Natural killer cell (primary cell): Measurements from ENCODE around the gene SLC22A17. TPM values are rescaled to one million over a fixed set of nuclear protein-coding genes. Genes with fewer than 3 reads are reported as not detected.
"Not testable (repeated sequence)": the region's sequence is repeated elsewhere in the genome, so short reads cannot be mapped to it uniquely, and the experiment has no call there.

ENCODE experiments used
- ATAC-seq, 3 donors: fragments of 150-1000 bp in 2 of 3; fragments of 200-7000 bp in 1 of 3; cut with Tn5 transposase; 1 replicate in 1 of 3; 2 replicates in 2 of 3; pipeline ENCODE4 v1.10.0; 2021; ENCODE audit warnings: mild to moderate bottlenecking in 2 of 3, moderate library complexity in 2 of 3
- DNase-seq, 2 donors: peaks; one replicate each; pipeline versions ENCODE4 v3.0.0 to v3.0.0-alpha.2; 2013 to 2021; ENCODE audit warnings: mixed read lengths in 1 of 2
- H3K27ac ChIP-seq: one replicate; pipeline ENCODE4 v1.5.1; 2013; ENCODE audit warnings: mild to moderate bottlenecking, low read length
- H3K27me3 ChIP-seq: one replicate; pipeline ENCODE4 v1.6.1; 2013; ENCODE audit warnings: low read length; ENCODE audit not compliant: control insufficient read depth, insufficient read depth
- H3K36me3 ChIP-seq: one replicate; pipeline ENCODE4 v1.6.1; 2013; ENCODE audit warnings: low read length; ENCODE audit not compliant: control insufficient read depth, insufficient read depth
- H3K4me1 ChIP-seq: one replicate; pipeline ENCODE4 v1.6.1; 2013; ENCODE audit warnings: low read length; ENCODE audit not compliant: control insufficient read depth, insufficient read depth
- H3K4me3 ChIP-seq: one replicate; pipeline ENCODE4 v1.5.1; 2013; ENCODE audit warnings: low read length
- H3K9me3 ChIP-seq: one replicate; pipeline ENCODE4 v1.6.1; 2013; ENCODE audit warnings: low read length; ENCODE audit not compliant: control insufficient read depth, insufficient read depth
- H3K27ac Mint-ChIP-seq, 2 donors: one replicate each; pipeline ENCODE4 v1.8.0; 2022; ENCODE audit warnings: mild to moderate bottlenecking in 2 of 2, mixed read lengths in 2 of 2, moderate library complexity in 1 of 2
- H3K27me3 Mint-ChIP-seq, 2 donors: one replicate each; pipeline ENCODE4 v1.8.0; 2022; ENCODE audit warnings: low read depth in 2 of 2, mixed read lengths in 2 of 2
- H3K36me3 Mint-ChIP-seq: one replicate; pipeline ENCODE4 v1.8.0; 2022; ENCODE audit warnings: mixed read lengths
- H3K4me1 Mint-ChIP-seq, 2 donors: one replicate each; pipeline ENCODE4 v1.8.0; 2022; ENCODE audit warnings: mixed read lengths in 2 of 2
- H3K4me3 Mint-ChIP-seq: one replicate; pipeline ENCODE4 v1.8.0; 2022; ENCODE audit warnings: mild to moderate bottlenecking, moderate library complexity, mixed read lengths
- H3K9me3 Mint-ChIP-seq, 2 donors: one replicate each; pipeline ENCODE4 v1.8.0; 2022; ENCODE audit warnings: mixed read lengths in 2 of 2
- WGBS: methylation state at CpG from one replicate; pipeline ENCODE4 v1.1.7; 2013; ENCODE audit warnings: missing lambda C conversion rate; ENCODE audit not compliant: insufficient coverage; 5-methylcytosine and 5-hydroxymethylcytosine counted together
- intact Hi-C: fragments of 100-400 bp; cut with micrococcal nuclease; formaldehyde crosslinking; loops from one replicate; pipeline ENCODE4 v1.14.2; 2022
- total RNA-seq, 4 donors: library from RNA; stranded (reverse); fragments of 120-200 nt in 1 of 4; gene quantifications; one replicate each; pipeline versions ENCODE4 v1.2.3 to v1.2.4, GENCODE V29; 2013 to 2022
- TF ChIP-seq, protein P1 (sequence below): fragments of 200-600 bp; IDR thresholded peaks from one replicate; pipeline ENCODE4 v1.8.0; 2022; ENCODE audit warnings: antibody characterized with exemption

The SLC22A17 gene
- total RNA-seq, 3 donors from 2014 or later (not counting 1 experiment from before 2014, with no cell fraction given), result 0.28 to 1.00 TPM; not detected in 1

DNA sequence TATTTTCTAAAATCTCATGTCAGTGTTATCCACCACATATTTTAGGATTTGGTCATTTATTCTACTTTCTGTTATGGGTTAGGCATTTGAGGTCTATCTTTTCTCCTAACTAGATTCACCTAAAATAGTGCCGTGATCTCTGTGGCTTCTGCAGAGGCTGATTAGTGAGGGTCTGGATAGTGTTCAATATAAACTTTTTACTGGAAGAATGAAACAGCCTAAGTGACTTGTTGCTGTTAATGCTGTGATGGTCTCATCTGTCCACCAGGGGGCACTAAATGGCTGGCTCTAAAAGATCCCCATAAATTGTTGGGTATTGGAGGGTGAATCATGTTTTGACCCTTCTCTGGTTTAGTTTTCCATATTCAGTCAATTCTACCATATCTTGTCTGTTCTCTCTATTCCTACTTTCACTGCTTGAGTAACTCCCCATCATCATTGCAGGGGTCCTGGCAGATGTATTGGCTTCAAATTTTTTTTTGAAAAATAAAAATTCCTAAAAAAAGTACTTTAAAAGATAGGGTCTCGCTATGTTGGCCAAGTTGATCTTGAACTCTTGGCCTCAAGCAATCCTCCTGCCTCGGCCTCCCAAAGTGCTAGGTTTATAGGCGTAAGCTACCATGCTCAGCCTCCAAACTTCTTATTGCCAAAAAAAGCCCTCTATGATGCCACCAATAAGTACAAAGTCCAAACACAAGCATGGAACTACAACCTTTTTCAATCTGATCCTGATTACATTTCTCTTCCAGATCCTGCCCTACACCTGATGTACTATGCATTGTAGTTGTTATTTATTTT lies 24.5 kb downstream of the SLC22A17 start:
- TF ChIP-seq, protein P1, sequence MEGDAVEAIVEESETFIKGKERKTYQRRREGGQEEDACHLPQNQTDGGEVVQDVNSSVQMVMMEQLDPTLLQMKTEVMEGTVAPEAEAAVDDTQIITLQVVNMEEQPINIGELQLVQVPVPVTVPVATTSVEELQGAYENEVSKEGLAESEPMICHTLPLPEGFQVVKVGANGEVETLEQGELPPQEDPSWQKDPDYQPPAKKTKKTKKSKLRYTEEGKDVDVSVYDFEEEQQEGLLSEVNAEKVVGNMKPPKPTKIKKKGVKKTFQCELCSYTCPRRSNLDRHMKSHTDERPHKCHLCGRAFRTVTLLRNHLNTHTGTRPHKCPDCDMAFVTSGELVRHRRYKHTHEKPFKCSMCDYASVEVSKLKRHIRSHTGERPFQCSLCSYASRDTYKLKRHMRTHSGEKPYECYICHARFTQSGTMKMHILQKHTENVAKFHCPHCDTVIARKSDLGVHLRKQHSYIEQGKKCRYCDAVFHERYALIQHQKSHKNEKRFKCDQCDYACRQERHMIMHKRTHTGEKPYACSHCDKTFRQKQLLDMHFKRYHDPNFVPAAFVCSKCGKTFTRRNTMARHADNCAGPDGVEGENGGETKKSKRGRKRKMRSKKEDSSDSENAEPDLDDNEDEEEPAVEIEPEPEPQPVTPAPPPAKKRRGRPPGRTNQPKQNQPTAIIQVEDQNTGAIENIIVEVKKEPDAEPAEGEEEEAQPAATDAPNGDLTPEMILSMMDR, result peak; percentile 92
- Mint-ChIP-seq H3K9me3 (no peaks in the 10 kb centered on the region), H3K27me3 (no peaks in the 10 kb centered on the region), H3K36me3 (no peaks in the 10 kb centered on the region), H3K4me1 (peaks cover 3 to 4% of the 10 kb centered on the region in 2 donors), H3K27ac (no peak overlapping the region), H3K4me3 (no peak overlapping the region)
- H3K9me3 ChIP-seq, result no peaks in the 10 kb centered on the region
- 60% methylated on average over 3 of the region's 4 CpGs for WGBS
- DNase-seq, result peak in 1 of 2 donors; percentile 86
- intact Hi-C loops, result loop anchor here (5.0 to 10.0 kb wide), 2 partner anchors 63 to 234 kb away; no protein-coding TSS in a partner anchor
- ATAC-seq, result peak; percentile 73 to 92 (median 86)
- no peak overlapping the region for H3K4me3 ChIP-seq
- no peak overlapping the region for H3K27ac ChIP-seq
- peaks cover under 1% of the 10 kb centered on the region for H3K4me1 ChIP-seq
- H3K27me3 ChIP-seq, result no peaks in the 10 kb centered on the region
- H3K36me3 ChIP-seq, result peaks cover 25% of the 10 kb centered on the region

DNA sequence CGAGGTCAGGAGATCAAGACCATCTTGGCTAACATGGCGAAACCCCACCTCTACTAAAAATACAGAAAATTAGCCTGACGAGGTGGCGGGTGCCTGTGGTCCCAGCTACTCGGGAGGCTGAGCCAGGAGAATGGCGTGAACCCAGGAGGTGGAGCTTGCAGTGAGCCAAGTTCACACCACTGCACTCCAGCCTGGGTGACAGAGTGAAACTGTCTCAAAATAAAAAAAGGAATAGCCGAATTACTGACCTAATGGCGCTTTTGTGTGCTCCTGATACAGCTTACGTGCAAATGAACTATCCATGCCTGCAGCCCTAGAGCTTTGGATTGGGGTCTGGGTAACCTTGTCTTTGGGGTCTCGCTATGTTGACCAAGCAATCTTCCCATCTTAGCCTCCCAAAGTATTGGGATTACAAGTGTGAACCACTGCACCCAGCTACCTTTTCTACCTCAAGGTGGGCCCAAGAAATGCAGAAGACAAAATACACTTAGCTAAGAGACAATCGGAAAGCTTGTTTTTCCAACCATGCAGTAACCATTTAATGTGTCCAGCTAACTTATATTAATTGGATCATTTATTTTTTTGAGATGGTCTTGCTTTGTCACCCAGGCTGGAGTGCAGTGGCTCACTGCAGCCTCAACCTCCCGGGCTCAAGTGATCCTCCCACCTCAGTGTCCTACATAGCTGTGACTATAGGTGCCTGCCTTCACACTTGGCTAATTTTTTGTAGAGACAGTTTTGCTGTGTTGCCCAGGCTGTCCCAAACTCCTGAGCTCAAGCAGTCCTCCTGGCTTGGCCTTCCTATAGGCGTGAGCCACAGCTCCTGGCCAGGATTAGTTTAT lies 26.0 kb downstream of the SLC22A17 start:
- peaks cover 16 to 17% of the 10 kb centered on the region in 2 donors for H3K4me1 Mint-ChIP-seq
- intact Hi-C loops, result loop anchor here (5.0 to 10.0 kb wide), 2 partner anchors 62 to 236 kb away; no protein-coding TSS in a partner anchor
- no peaks in the 10 kb centered on the region for H3K9me3 Mint-ChIP-seq

DNA sequence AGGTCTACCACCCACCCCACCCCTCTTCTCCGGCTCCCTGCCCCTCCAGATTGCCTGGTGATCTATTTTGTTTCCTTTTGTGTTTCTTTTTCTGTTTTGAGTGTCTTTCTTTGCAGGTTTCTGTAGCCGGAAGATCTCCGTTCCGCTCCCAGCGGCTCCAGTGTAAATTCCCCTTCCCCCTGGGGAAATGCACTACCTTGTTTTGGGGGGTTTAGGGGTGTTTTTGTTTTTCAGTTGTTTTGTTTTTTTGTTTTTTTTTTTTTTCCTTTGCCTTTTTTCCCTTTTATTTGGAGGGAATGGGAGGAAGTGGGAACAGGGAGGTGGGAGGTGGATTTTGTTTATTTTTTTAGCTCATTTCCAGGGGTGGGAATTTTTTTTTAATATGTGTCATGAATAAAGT lies 26.9 kb downstream of the SLC22A17 start:
- intact Hi-C loops, result loop anchor here (5.0 to 10.0 kb wide), 2 partner anchors 61 to 237 kb away; no protein-coding TSS in a partner anchor
- not testable (repeated sequence) for H3K27ac ChIP-seq, H3K4me3 ChIP-seq, H3K36me3 Mint-ChIP-seq, H3K27me3 Mint-ChIP-seq, H3K9me3 Mint-ChIP-seq, H3K9me3 ChIP-seq, DNase-seq, ATAC-seq, H3K4me3 Mint-ChIP-seq, H3K27me3 ChIP-seq
- WGBS, result no CpG with 5 or more reads among the region's 5 CpGs
- Mint-ChIP-seq H3K4me1 (peaks cover 16 to 21% of the 10 kb centered on the region in 2 donors), H3K27ac (peak overlapping the region in 1 of 2 donors; percentile 15)
- peaks cover 15% of the 10 kb centered on the region for H3K4me1 ChIP-seq
- H3K36me3 ChIP-seq, result peaks cover 28% of the 10 kb centered on the region

More for the DNA sequence above, 26.0 kb downstream of the SLC22A17 start:
- ATAC-seq, result no peak
- DNase-seq, result no peak
- H3K27ac Mint-ChIP-seq, result peak overlapping the region in 1 of 2 donors; percentile 15
- TF ChIP-seq, protein P1, result no peak
- Histone ChIP-seq H3K4me1 (peaks cover 14% of the 10 kb centered on the region), H3K9me3 (no peaks in the 10 kb centered on the region), H3K36me3 (peaks cover 28% of the 10 kb centered on the region), H3K4me3 (no peak overlapping the region), H3K27ac (no peak overlapping the region), H3K27me3 (no peaks in the 10 kb centered on the region)
- WGBS, result 89% methylated on average over 13 of the region's 13 CpGs
- H3K27me3 Mint-ChIP-seq, result no peaks in the 10 kb centered on the region
- H3K4me3 Mint-ChIP-seq, result no peak overlapping the region
- no peaks in the 10 kb centered on the region for H3K36me3 Mint-ChIP-seq

DNA sequence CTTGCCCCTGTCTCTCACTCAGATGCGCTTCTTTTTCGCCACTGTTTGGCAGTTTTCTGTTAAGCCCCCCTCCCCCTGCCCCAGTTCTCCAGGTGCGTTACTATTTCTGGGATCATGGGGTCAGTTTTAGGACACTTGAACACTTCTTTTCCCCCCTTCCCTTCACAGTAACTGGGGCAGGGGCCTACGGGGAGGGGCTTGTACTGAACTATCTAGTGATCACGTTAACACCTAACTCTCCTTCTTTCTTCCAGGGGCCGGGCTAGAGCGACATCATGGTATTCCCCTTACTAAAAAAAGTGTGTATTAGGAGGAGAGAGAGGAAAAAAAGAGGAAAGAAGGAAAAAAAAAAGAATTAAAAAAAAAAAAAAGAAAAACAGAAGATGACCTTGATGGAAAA lies 27.7 kb downstream of the SLC22A17 start:
- no peak overlapping the region for H3K4me3 ChIP-seq
- no peaks in the 10 kb centered on the region for H3K27me3 ChIP-seq
- H3K27ac ChIP-seq, result no peak overlapping the region
- H3K9me3 Mint-ChIP-seq, result no peaks in the 10 kb centered on the region
- intact Hi-C loops, result loop anchor here (5.0 to 10.0 kb wide), 3 partner anchors 60 to 408 kb away; partner anchors contain the start of gene RBM23
- 93% methylated on average over 3 of the region's 7 CpGs for WGBS
- peaks cover 24 to 28% of the 10 kb centered on the region in 2 donors for H3K4me1 Mint-ChIP-seq
- H3K36me3 Mint-ChIP-seq, result no peaks in the 10 kb centered on the region
- H3K36me3 ChIP-seq, result peaks cover 28% of the 10 kb centered on the region
- H3K4me1 ChIP-seq, result peaks cover 22% of the 10 kb centered on the region
- no peak overlapping the region for H3K4me3 Mint-ChIP-seq
- TF ChIP-seq, protein P1, result no peak
- ATAC-seq (no peak), DNase-seq (no peak)
- no peaks in the 10 kb centered on the region for H3K9me3 ChIP-seq
- peak overlapping the region in 1 of 2 donors; percentile 3 for H3K27ac Mint-ChIP-seq
- H3K27me3 Mint-ChIP-seq, result no peaks in the 10 kb centered on the region
